ENCODE results near the gene FOXM1.

DNA sequence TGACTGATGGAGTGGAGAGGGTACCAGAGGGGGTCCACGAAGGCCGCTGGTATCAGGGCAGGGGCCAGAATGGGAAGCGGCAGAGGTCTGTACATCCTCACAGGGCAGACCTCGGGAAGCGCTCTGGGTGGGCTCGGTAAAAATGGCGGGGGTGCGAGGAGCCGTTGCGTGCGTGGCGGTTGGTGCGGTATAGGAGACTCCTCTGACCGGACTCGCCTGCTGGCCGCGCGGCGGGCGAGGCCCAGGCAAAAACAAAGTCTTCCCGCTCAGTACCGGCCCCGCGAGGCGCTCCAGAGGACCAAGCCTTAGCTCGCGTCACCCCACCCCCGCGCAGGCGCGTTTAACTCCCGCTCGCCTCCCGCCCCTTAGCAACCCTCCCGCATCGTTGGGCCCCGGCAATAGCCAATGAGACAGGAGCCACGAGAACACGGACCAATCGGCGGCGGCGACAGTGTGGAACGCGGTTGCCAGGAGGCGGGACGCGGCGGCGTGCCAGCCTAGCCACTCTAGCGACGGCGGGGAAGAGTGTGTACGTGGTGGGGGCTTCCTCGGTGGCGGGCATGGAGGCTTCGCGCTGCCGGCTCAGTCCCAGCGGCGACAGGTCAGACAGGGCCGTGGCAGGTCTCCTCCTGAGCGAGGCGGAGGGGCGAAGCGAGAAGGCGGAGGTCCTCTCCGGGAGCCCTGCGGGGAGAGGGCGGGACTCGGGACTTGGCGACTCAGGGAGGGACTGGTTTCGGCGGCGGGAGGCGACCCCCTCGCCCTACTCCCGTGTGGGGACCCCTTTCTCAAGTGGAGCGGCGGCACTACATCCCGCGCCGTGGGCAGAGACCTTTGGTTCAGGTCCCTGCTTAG is 13.6 kb upstream of the FOXM1 start, which contains the start of gene TULP3:
- TF ChIP-seq TOX (CRISPR knock-in tag; IDR thresholded peaks at IDR 0.05; ENCODE audit: borderline replicate concordance) (no peak), ZNF8 (CRISPR knock-in tag; IDR thresholded peaks at IDR 0.05) (no peak), ZC3H10 (CRISPR knock-in tag; IDR thresholded peaks at IDR 0.05) (no peak), GLIS3 (CRISPR knock-in tag; IDR thresholded peaks at IDR 0.05) (0 out of 2 replicates have a peak, but pooled peaks have one; percentile 28), ZFP30 (CRISPR knock-in tag; IDR thresholded peaks at IDR 0.05) (no peak), OSR1 (CRISPR knock-in tag; IDR thresholded peaks at IDR 0.05) (no peak), CSRNP3 (CRISPR knock-in tag; IDR thresholded peaks at IDR 0.05) (no peak)

Data from SK-N-SH treated with all-trans-retinoic acid at 6 μM for 48 hours (cell line).